Ishikawa (cell line): ENCODE measurements around the gene ZG16B.

Source experiments
- CEBPB ChIP-seq: IDR thresholded peaks from 2 replicates; pipeline ENCODE4 v1.6.1; 2012
- CREB1 ChIP-seq: IDR thresholded peaks from 2 replicates; pipeline ENCODE4 v1.6.1; 2012; ENCODE audit warnings: low read depth
- EGR1 ChIP-seq: IDR thresholded peaks from 2 replicates; pipeline ENCODE4 v1.6.1; 2012
- EP300 ChIP-seq: IDR thresholded peaks from 2 replicates; pipeline ENCODE4 v1.6.1; 2012; ENCODE audit warnings: borderline replicate concordance
- FOXM1 ChIP-seq: IDR thresholded peaks from 2 replicates; pipeline ENCODE4 v1.6.1; 2012; ENCODE audit warnings: low read depth, borderline replicate concordance
- MAX ChIP-seq: IDR thresholded peaks from 2 replicates; pipeline ENCODE4 v1.6.1; 2012
- NFIC ChIP-seq: IDR thresholded peaks from 2 replicates; pipeline ENCODE4 v1.6.1; 2012
- RAD21 ChIP-seq: IDR thresholded peaks from 2 replicates; pipeline ENCODE4 v1.6.1; 2012; ENCODE audit warnings: low read depth
- REST ChIP-seq: IDR thresholded peaks from 2 replicates; pipeline ENCODE4 v1.6.1; 2012; ENCODE audit warnings: low read depth, mild to moderate bottlenecking
- TAF1 ChIP-seq: IDR thresholded peaks from 2 replicates; pipeline ENCODE4 v1.6.1; 2012; ENCODE audit warnings: low read depth, mild to moderate bottlenecking
- TCF12 ChIP-seq: IDR thresholded peaks from 2 replicates; pipeline ENCODE4 v1.6.1; 2012; ENCODE audit warnings: low read depth
- TEAD4 ChIP-seq: IDR thresholded peaks from 2 replicates; pipeline ENCODE4 v1.6.1; 2012
- USF1 ChIP-seq: IDR thresholded peaks from 2 replicates; pipeline ENCODE4 v1.6.1; 2012
- YY1 ChIP-seq: IDR thresholded peaks from 2 replicates; pipeline ENCODE4 v1.6.1; 2012; ENCODE audit warnings: low read depth
- ZBTB7A ChIP-seq: IDR thresholded peaks from 2 replicates; pipeline ENCODE4 v1.6.1; 2012; ENCODE audit warnings: low read depth

ZG16B gene

GRCh38 chr16:2808181-2808580 lies 21.9 kb upstream of the ZG16B start:
- TF ChIP-seq EP300 (no peak), ZBTB7A (no peak), YY1 (no peak), CREB1 (no peak), EGR1 (no peak), TCF12 (no peak)

GRCh38 chr16:2809149-2809760 lies 20.8 kb upstream of the ZG16B start:
- no peak for TF ChIP-seq TEAD4

- TF ChIP-seq TAF1 (no peak), FOXM1 (no peak), EP300 (no peak), TCF12 (no peak), ZBTB7A (no peak), TEAD4 (no peak), CREB1 (no peak), EGR1 (no peak), NFIC (no peak), RAD21 (no peak), MAX (no peak)
Observed at GRCh38 chr16:2810651-2811050, 19.5 kb upstream of the ZG16B start.

GRCh38 chr16:2811703-2812471 lies 18.2 kb upstream of the ZG16B start:
- TF ChIP-seq USF1 (peak; percentile 34; the same call in 1 of the 2 replicates), TAF1 (no peak)

- TF ChIP-seq MAX (no peak), TEAD4 (no peak), YY1 (no peak), EGR1 (no peak), TAF1 (no peak), ZBTB7A (no peak), USF1 (no peak), REST (no peak), CEBPB (no peak), RAD21 (no peak), FOXM1 (no peak), EP300 (no peak), TCF12 (no peak), NFIC (no peak), CREB1 (no peak)
Observed at GRCh38 chr16:2813771-2814221, 16.3 kb upstream of the ZG16B start.

GRCh38 chr16:2814551-2815298 lies 15.4 kb upstream of the ZG16B start:
- TF ChIP-seq REST (no peak), FOXM1 (no peak)
